HG03460 (cell line): ENCODE measurements around the gene SND1.

Experiments
- ATAC-seq: cut with Tn5 transposase; IDR thresholded peaks from one replicate; pipeline ENCODE4 v1.9.1; 2021; ENCODE audit not compliant: unreplicated experiment

The SND1 gene

DNA sequence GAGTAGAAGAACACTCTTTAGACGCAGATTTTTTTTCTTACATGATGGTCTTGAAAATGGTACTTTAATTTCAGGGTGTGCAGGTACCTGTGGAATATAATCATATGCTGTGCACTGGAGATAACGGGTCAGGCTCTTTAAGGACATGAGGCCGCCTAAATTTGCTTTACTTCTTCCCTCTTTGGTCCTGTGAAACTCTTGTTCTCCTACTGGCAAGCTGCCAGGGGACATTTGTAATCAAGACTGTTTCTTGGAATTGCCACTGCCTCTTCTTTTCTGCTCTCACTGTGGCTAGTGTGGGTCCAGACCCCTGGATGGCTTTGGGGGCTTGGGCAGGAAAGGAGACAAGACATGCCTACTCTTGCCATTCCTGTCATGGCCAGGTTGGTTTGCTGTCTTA, 146.0 kb downstream of the SND1 start:
- no peak for ATAC-seq

GRCh38 chr7:127798769-127799372, 146.9 kb downstream of the SND1 start:
- ATAC-seq, result no peak

- no peak for ATAC-seq
These were observed 147.7 kb downstream of the SND1 start for GRCh38 chr7:127799535-127800305.

DNA sequence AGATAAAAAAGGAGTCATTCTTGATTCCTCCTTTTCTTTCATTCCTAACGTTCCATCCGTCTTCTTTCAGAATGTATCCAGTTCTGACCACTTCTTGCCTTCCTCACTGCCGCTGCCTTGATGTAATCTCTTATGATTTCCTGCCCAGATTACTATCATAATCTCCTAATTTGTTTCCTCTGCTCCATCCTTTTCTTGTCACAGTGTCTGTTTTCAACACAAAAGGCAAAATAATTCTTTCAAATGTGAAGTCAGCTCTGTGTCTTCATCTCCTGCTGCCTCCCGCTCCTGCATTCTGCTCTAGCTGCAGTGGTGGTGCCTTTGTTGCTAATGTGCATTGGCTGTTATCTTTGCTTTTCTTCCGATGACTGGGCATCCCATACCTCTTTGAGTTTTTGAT, 150.9 kb downstream of the SND1 start:
- no peak for ATAC-seq

GRCh38 chr7:127803626-127804025, 151.6 kb downstream of the SND1 start:
- ATAC-seq, result no peak

- no peak for ATAC-seq
These were observed 155.3 kb downstream of the SND1 start for GRCh38 chr7:127807340-127807739.

GRCh38 chr7:127807829-127808228, 155.8 kb downstream of the SND1 start:
- ATAC-seq, result no peak

DNA sequence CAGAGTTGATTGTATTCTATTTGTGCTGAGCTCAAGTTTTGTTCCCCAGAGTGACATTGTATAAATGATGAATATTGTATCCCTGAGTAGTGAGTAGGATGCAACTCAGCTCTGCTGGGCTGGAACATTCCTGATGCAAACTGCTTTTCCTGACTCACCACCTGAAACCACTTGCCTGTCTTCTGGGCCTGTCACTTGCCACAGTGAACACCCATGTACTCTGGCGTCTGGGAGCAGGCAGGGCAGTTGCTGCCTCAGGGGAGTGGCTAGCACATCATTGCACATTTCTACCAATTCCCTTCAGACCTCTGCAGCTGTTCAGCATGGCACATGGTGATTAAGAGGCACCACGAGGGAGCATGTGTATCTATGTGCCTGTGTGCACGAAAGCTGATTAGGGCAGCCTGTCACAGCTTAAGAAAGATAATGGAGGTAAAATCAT, 157.3 kb downstream of the SND1 start:
- no peak for ATAC-seq

GRCh38 chr7:127810113-127810512, 158.1 kb downstream of the SND1 start:
- no peak for ATAC-seq

GRCh38 chr7:127810696-127811660, 159.0 kb downstream of the SND1 start:
- no peak for ATAC-seq

DNA sequence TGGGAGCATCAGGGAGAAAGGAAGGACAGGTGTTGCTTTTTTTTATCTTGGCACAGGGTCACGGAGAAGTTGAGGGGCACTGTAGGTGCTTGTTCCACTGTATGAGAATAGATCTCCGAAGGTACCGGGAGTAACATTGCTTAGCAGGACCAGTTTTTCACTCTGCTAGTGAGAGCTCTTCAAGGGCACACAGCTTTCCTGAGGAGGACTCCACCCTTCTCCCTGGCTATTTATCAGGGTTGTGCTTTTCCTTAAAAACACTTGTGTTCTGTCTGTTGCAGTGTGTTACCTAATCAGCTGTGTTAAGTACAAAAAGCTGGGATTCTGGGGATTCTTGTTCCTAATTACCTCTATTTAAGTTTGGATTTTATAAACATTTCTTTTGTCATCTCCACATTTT, 160.5 kb downstream of the SND1 start:
- ATAC-seq, result no peak

DNA sequence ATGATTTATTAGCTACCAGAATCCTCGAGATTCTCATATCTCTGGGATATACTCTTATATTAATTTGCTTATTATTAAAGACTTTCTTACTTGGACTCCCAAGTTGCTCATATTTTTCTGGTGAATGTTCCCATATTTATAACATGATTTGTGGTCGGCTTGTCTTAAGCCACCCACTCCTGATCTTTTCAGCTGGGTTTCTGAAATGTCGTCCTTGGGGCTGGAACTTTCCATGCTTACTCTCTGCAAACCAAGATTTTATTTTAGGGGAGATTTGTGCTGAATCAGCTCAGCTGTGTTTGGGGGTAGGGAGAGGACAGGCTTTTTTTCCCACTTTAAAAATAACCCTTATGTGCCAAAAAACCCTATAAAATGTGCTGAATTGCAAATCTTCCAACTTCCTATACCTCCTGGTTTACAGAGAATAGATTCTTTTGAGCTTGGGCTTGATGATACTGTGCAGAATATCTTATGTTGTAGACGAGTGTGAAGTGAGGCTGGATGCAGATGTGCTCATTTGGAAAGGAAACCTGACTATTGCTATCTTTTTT, 162.1 kb downstream of the SND1 start:
- no peak for ATAC-seq

GRCh38 chr7:127815631-127816145, 163.7 kb downstream of the SND1 start:
- no peak for ATAC-seq

GRCh38 chr7:127816354-127817190, 164.6 kb downstream of the SND1 start:
- no peak for ATAC-seq

DNA sequence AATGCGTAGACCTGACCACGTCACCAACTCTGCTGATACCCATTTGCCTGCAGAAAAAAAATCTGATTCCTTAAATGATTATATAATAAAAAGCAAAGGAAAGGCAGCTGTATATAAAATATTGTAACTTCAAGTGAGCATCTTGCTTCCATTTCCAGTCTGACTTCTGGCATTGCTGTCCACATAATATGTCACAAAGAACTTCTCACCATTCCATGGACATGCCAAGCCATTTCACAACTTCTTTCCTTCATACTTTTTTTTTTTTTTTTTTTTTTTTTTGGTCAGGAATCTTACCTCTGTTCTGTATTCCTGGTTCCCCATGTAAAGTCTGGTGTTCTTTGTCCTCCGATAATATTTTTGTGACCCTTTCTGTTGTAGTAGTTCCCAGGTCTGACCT, 165.5 kb downstream of the SND1 start:
- ATAC-seq, result no peak

DNA sequence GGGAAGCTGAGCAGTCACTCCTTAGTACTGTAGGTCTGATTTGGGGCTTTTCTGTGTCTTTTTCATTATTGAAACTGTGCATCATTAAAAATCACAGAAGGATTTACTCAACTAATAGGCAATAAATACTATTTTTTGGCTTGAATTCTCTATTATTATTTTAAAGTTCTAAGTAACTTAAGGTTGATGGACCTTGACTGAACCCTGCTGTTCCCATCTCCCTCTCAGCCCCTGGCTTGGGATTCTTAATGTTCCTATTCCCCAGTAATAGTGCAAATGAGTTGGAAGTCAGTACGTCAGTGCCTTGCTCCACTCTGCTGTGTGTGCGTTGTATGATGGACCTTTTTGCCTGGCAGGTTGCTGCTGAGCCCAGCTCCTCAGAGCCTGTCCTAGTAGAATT, 166.3 kb downstream of the SND1 start:
- ATAC-seq, result no peak

- no peak for ATAC-seq
These were observed 168.2 kb downstream of the SND1 start for GRCh38 chr7:127819975-127820731.

- no peak for ATAC-seq
These were observed 168.7 kb downstream of the SND1 start for GRCh38 chr7:127820732-127821085.

- ATAC-seq, result no peak
These were observed 169.2 kb downstream of the SND1 start for GRCh38 chr7:127821146-127821545.
